Tibial nerve (tissue), 4 donors: ENCODE data around the gene STMN3.

Experiments
- EP300 ChIP-seq, 2 donors: sonication (generic); formaldehyde crosslinking; IDR thresholded peaks; one replicate each; pipeline ENCODE4 v1.6.1; 2017; ENCODE audit warnings: antibody characterized with exemption in 2 of 2, mild to moderate bottlenecking in 1 of 2
- POLR2A ChIP-seq, 2 donors: fragments of 450-650 bp; IDR thresholded peaks; one replicate each; pipeline ENCODE4 v1.6.1; 2017; ENCODE audit warnings: antibody characterized with exemption in 2 of 2, mild to moderate bottlenecking in 2 of 2, moderate library complexity in 2 of 2
- TF ChIP-seq, protein P1 (sequence below), 5 experiments: fragments of 200-600 bp in 3 of 5; fragments of 450-650 bp in 2 of 5; sonication (generic) in 3 of 5; IDR thresholded peaks; one replicate each; pipeline ENCODE4 v1.5.1; 2016 to 2019; ENCODE audit warnings: antibody characterized with exemption in 5 of 5, mild to moderate bottlenecking in 3 of 5, moderate library complexity in 2 of 5

DNA sequence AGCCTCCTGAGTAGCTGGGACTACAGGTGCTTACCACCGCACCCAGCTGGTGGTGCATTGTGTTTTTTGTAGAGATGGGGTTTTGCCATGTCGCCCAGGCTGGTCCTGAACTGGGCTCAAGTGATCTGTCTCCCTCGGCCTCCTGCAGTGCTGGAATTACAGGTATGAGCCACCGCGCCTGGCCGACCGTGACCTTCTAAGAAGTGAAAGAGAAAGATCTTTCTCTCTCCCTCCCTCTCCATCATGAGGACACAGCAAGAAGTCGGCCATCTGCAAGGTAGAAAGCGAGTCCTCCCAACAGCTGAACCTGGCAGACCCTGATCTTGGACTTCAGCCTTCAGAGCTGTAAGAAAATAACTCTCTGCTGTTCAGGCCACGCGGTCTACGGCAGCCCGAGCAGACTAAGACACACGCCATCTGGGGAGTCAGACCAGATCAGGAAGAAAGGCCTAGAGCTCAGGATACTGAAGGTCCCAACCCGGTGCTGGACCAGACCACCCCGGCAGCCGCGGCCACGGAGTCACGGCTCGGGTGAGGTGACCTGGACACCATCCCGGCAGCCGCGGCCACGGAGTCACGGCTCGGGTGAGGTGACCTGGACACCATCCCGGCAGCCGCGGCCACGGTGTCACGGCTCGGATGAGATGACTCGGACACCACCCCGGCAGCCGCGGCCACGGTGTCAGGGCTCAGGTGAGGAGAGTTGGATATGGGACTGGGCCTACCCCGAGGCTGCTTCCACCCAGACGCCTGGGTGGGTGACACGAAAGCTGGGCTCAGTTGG is 35.9 kb downstream of the STMN3 start:
- TF ChIP-seq, protein P1, sequence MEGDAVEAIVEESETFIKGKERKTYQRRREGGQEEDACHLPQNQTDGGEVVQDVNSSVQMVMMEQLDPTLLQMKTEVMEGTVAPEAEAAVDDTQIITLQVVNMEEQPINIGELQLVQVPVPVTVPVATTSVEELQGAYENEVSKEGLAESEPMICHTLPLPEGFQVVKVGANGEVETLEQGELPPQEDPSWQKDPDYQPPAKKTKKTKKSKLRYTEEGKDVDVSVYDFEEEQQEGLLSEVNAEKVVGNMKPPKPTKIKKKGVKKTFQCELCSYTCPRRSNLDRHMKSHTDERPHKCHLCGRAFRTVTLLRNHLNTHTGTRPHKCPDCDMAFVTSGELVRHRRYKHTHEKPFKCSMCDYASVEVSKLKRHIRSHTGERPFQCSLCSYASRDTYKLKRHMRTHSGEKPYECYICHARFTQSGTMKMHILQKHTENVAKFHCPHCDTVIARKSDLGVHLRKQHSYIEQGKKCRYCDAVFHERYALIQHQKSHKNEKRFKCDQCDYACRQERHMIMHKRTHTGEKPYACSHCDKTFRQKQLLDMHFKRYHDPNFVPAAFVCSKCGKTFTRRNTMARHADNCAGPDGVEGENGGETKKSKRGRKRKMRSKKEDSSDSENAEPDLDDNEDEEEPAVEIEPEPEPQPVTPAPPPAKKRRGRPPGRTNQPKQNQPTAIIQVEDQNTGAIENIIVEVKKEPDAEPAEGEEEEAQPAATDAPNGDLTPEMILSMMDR (IDR thresholded peaks at IDR 0.05), result no peak
- no peak for TF ChIP-seq POLR2A (IDR thresholded peaks at IDR 0.05)
- no peak for TF ChIP-seq EP300 (IDR thresholded peaks at IDR 0.05)
